GM19468 (cell line): Measurements from ENCODE around the gene MLLT1.

Experiments used
- ATAC-seq: cut with Tn5 transposase; IDR thresholded peaks from one replicate; pipeline ENCODE4 v1.9.1; 2021; ENCODE audit warnings: mild to moderate bottlenecking, moderate library complexity, moderate number of reproducible peaks; ENCODE audit not compliant: unreplicated experiment; ENCODE audit errors: extremely low read depth

Gene MLLT1

GRCh38 chr19:6225232-6225865, 54.4 kb downstream of the MLLT1 start:
- ATAC-seq, result no peak

- ATAC-seq, result no peak
Observed at GRCh38 chr19:6224308-6224675, 55.5 kb downstream of the MLLT1 start.

GRCh38 chr19:6223461-6224307, 56.1 kb downstream of the MLLT1 start:
- no peak for ATAC-seq

- ATAC-seq, result no peak
Observed at GRCh38 chr19:6222884-6223283, 56.9 kb downstream of the MLLT1 start.

- no peak for ATAC-seq
Observed at GRCh38 chr19:6221878-6222746, 57.7 kb downstream of the MLLT1 start.

- ATAC-seq, result no peak
Observed at GRCh38 chr19:6221220-6221877, 58.4 kb downstream of the MLLT1 start.

- ATAC-seq, result no peak
Observed at GRCh38 chr19:6220385-6221191, 59.2 kb downstream of the MLLT1 start.

GRCh38 chr19:6219586-6220290, 60.0 kb downstream of the MLLT1 start:
- no peak for ATAC-seq

GRCh38 chr19:6219147-6219525, 60.6 kb downstream of the MLLT1 start:
- ATAC-seq, result no peak

GRCh38 chr19:6218491-6219146, 61.2 kb downstream of the MLLT1 start:
- no peak for ATAC-seq

GRCh38 chr19:6217752-6218334, 61.9 kb downstream of the MLLT1 start:
- ATAC-seq, result no peak

- ATAC-seq, result no peak
Observed at GRCh38 chr19:6216996-6217751, 62.6 kb downstream of the MLLT1 start.

GRCh38 chr19:6216236-6216995, 63.4 kb downstream of the MLLT1 start:
- no peak for ATAC-seq

GRCh38 chr19:6215701-6216235, 64.0 kb downstream of the MLLT1 start:
- no peak for ATAC-seq

GRCh38 chr19:6214881-6215541, 64.8 kb downstream of the MLLT1 start:
- ATAC-seq, result no peak
